HG02798 (cell line): ENCODE results near the gene FAM53A.
"Not testable (repeated sequence)": the region's sequence is repeated elsewhere in the genome, so short reads cannot be mapped to it uniquely, and the experiment has no call there.

Experiments
- ATAC-seq: cut with Tn5 transposase; IDR thresholded peaks from one replicate; pipeline ENCODE4 v1.9.1; 2021; ENCODE audit warnings: mild to moderate bottlenecking; ENCODE audit not compliant: unreplicated experiment, poor library complexity

Gene FAM53A

DNA sequence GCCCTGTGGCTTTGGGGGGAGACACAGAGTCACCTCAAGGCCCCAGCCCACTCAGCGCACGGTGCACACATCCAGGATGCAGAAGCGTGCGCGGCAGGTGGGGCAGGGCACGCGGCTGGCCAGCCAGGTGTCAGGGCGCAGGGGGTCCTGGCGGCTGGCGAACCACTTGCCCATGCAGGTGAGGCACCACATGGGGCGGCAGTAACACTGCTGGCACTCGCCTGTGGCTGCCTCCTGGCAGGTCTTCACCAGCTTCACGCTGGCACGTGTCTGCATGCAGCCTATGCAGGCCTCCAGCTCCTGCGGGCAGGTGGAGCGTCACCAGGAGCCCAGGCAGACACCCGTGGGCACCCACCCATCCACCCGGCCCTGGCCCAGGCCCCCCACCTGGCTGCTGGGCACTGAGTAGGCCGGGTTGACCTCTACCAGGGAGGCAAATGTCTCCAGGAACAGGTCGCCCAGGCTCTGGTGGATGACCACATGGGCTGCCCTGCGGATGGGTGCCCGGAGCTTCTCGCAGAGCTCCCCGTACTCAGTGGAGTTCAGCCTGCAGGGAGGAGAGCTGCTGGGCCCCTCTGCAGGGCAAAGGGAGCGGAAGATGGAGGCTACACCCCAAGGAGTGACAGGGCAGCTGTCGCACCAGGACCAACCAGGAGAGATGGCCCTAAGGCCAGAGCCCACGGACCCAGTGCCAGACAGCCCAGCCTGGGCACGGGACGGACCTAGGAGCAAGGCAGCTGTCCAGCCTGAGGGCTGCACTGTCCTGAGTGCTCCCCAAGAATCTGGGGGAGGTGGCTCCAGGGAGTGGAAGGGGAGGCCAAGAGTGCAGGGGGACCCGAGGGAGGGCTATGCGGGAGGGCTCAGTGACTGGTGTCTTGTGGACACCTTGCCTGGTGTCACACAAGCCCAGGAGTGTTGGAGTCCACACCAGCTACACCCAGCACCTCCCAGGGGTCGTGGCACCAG lies 33.3 kb upstream of the FAM53A start:
- ATAC-seq = no peak

DNA sequence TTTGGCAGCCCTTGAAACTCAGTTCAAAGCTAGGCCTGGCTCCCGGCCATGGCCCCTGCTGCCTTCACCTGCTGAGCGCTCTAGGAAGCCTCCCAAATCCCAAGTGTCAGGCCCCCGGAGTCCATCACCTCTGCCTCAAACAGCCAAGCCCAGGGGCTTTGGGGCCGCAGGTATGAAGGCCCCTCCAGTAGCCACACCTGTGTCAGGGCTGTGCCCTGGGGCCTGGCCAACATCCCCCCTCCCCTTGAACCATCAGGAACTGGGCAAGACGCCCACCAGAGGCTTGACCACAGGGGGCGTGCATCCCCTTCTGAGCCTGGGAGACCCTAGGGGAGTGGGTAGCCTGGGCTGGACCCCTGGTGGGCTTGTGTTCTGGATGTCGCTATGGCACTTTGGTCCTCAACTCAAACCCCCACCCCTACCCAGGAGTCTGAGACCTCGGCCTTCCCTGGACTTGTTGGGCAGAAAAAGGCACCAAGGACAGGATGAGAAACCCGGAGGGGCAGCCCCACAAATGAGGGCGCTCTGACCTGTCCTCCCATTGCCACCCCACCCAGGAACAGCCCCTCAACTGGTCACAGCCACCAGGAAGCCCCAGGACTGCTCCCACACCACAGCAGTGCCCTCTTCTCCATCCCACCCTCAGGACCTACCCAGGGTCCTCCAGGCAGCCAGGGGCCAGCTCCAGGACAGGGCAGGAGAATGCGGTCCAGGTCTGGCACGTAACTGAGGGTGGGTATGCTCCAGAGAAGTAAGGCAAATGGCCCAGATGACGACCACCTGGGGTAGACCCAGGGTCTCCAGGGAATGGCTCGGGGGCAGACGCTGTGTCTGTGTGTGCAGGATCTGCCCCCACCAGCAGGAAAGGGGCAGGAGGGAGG lies 32.2 kb upstream of the FAM53A start:
- no peak for ATAC-seq

DNA sequence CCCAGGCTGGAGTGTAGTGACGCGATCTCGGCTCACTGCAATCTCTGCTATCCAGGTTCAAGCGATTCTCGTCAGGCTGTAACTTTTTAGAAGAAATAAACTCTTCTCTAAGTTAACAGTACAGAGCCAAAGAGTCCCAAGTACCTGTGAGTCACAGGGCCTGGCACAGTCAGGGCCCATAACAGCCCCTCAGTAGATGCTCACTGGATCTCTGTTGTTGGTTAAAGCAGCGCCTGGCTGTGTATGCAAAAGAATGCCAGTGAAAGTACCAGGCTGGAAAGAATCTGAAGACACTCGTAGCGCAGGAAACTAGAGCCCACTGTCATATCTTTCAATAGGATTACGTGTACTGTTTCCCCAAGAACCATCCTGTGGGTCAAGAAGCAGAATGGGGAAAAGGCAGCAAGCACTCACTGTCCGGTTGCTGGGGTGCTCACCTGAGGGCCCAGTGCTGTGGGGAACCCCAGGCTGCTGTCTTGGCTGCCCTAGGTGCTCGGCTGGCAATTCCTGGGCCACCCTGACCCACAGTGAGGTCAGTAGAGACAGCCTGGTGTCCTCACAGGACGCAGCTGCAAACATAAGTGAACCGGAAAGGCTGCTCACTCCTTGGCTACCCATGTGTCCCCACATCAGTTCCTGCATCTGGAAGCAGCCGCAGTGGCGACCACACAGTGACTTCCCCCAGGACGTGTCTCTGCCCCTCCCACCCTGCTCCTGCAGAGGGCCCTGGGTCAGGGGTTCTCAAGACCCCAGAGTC lies 31.1 kb upstream of the FAM53A start:
- ATAC-seq = no peak

DNA sequence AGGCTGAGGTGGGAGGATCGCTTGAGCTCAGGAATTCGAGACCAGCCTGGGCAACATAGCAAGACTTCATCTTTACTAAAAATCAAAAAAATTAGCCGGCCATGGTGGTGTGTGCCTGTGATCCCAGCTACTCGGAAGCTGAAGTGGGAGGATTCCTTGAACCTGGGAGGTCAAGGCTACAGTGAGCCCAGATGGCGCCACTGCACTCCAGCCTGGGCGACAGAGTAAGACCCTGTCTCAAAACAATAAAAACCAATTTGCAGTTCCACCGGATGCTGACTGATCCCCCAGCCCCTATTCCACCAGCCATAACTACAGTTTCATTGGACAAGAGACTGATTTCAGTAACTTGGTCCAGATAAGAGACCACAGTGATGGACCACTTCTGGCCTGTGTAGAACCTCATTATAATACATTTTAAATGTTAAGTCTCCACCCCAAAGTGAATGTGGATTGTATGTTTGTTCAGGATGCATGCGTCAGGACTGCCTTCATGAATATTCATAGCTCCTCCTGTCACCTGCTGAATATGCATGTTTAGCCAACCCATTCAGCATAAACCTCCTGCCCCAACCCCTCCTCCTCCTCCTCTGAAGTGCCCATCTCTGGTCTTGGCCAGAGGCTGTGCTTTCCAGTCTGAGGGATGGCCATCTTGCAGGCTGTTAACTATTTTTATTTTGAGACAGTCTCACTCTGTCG lies 30.3 kb upstream of the FAM53A start:
- no peak for ATAC-seq

GRCh38 chr4:1713003-1713851 lies 29.1 kb upstream of the FAM53A start:
- peak; percentile 5 for ATAC-seq

GRCh38 chr4:1712216-1713002 lies 28.3 kb upstream of the FAM53A start, which contains the start of gene SLBP:
Gene SLBP, minus strand, starts transcription at chr4:1712319. Its CDS starts 131 bp downstream, at chr4:1712188.
- peak; percentile 83 for ATAC-seq

DNA sequence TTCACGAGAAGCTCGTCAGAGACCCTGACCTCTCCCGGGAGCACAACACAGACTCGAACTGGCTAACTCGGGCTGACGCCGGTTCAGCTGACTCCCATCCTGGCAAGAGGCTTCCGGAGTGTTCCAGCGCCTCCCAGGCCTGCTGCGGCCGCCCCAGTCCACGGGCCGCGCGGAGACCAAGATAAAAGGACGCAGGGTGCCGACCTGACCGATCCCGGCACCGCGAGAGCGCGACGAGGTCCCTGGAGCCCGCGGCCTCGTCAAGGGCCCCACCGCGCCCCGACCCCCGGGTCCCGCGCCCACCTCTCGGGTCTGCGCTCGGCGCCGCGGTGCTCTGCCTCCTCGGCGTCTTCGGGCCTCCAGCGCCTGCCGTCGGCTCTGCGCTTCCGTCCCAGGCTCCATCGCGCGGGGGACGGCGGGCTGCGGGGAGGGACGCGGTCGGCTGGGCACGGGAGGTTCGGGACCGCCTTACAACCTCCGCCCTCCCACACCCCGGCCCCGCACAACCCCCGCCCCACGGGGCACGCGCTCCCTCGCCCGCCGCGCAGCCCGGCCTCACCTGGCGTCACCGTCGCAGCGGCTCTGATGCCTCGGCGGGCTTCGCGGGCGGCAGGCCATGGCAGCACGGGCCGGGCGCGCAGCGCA lies 27.6 kb upstream of the FAM53A start:
- ATAC-seq = peak; percentile 2

DNA sequence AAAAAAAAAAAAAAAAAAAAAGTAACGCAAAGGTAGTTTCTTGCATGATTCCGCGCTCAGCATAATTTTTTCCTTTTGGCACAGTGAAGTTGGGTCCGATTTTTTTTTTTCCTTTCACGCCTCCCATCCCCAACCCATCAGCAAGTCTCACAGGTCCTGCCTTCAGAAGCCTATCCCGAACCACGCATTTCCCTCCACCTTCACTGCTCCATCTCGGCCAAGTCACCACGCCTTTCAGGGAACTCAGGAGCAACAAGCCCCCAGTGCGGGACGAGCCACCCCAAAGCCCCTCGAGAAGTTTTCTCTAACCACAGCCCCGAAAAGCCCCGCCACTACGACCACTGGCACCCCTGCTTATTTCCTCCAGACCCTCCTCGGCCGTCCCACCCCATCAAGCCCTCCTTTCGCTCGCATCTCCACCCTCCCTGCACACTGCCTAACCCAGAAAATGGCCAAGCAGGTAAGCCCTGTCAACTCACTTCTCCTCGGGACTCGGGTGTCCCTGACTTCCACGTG lies 27.0 kb upstream of the FAM53A start:
- ATAC-seq = no peak

GRCh38 chr4:1708581-1708980 lies 24.5 kb upstream of the FAM53A start:
- ATAC-seq = no peak

GRCh38 chr4:1706358-1706757 lies 22.2 kb upstream of the FAM53A start:
- no peak for ATAC-seq

DNA sequence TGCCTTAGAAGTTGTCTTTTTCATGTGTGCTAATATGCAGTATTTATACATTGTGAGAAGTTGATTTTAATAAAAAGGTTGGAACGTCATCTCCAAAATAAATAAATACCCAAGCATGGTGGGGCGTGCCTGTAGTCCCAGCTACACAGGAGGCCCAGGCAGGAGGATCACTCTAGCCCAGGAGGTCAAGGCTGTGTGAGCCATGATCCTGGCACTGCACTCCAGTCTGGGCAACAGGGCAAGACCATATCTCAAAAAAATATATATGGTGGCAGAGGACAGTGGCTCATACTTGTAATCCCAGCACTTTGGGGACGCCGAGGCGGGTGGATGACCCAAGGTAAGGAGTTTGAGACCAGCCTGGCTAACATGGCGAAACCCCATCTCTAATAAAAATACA lies 21.6 kb upstream of the FAM53A start:
- ATAC-seq = no peak

DNA sequence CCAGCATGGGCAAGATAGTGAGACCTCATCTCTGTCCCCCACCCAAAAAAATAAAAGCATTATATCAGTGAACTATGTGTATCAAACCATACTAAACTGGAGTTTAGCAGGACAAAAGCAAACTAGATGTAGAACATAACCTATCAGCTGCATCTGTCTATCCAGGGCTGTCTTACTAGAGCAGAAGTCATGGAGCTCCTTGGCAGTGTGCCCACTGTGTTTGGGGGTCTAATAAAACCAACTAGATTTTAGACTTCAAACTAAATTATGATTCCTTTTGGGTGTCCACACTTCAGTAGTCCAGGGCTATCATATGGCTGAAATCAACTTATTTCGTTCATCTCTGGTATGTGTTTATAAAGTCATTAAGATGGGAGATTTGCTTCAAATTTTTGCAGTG lies 19.8 kb upstream of the FAM53A start:
- no peak for ATAC-seq

DNA sequence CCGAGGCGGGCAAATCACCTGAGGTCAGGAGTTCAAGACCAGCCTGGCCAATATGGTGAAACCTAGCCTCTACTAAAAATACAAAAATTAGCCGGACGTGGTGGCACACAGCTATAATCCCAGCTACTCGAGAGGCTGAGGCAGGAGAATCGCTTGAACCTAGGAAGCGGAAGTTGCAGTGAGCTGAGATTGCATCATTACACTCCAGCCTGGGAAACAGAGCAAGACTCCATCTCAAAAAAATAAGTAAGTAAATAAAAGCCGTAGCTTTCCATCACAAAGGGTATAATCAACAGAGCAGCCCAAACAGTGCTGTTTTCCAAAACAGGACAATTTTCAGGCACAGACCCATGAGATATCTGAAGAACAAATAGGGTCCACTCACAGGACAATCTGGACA lies 17.6 kb upstream of the FAM53A start:
- not testable (repeated sequence) for ATAC-seq

DNA sequence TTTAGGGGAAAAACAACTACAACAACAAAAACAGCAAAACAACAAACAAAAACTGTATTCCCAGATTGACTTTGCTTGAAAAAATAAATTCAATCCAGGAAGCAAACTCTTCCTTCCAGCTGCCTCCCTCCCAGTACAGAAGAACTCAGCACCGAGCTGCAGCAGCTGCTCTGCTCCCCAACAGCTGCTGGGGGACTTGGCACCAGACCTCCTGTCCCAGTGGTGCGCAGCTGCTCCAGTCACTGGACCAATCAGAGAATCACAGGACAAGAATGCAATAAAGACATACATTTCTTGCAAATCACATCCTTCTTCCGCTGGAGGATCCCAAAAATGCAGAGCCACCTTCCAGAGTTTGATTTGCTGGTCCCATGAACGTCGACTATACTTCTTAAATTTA lies 11.8 kb upstream of the FAM53A start:
- no peak for ATAC-seq

- ATAC-seq = peak; percentile 74
Observed at GRCh38 chr4:1693131-1693896, 9.2 kb upstream of the FAM53A start.

DNA sequence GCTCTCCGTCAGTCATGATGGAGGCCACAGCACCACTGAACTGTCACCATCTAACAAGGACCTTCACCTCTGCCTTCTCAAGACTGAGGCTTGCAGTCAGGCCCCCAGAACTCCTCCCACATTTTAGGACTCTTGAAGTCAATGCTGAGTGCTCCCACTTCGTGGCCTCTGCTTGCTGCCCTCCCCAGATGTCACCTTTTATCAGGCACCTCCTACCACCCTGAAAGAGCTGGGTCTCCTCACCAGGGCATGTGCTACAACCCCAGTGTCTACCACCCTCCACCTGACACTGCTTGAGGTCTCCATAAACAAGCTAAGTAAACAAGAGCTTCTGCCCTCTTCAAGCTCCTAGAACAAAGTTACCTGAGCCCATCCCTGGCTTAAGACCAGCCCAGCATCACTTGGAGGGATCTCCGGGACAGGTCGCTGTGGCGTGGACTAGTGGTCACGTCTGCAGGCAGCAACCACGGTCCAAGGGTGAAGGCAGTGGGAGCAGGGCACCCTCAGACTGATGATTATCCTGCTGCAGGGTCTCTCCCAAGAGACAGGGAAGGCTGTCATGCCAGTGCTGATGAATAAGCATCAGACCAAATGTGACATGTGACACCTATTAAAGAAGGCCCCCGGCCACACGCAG lies 7.7 kb upstream of the FAM53A start:
- ATAC-seq = no peak
